ENCODE measurements around the gene PISD. TPM values are rescaled to one million over a fixed set of nuclear protein-coding genes. Genes with fewer than 3 reads are reported as not detected.
A peak's percentile ranks its signal among the peaks of the same experiment; 100 is the strongest.

The PISD gene
- total and polyA plus RNA-seq, 9 of the 15 experiments (the other 6 are each of a cell fraction or from before 2014, with no cell fraction given) = 24.5 to 65.9 (median 36.6) TPM

DNA sequence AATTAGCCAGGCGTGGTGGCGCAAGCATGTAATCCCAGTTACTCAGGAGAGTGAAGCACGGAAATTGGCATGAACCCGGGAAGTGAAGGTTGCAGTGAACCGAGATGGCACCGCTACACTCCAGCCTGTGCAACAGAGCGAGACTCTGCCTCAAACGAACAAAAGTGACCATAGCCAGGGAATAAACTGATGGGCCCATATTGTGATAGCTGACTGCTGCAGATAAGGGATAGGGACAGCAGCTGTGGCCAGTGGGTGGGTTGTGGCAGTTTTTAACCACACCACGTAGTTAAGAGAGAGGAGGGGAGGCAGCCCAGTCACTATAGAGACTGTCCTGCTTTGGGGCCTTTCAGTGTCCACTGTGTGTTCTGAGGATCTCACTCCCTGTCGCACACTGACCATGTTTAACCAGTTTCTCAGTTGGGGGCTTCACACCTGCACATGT is 58.9 kb downstream of the PISD start (continued):
- TF ChIP-seq, protein P1, sequence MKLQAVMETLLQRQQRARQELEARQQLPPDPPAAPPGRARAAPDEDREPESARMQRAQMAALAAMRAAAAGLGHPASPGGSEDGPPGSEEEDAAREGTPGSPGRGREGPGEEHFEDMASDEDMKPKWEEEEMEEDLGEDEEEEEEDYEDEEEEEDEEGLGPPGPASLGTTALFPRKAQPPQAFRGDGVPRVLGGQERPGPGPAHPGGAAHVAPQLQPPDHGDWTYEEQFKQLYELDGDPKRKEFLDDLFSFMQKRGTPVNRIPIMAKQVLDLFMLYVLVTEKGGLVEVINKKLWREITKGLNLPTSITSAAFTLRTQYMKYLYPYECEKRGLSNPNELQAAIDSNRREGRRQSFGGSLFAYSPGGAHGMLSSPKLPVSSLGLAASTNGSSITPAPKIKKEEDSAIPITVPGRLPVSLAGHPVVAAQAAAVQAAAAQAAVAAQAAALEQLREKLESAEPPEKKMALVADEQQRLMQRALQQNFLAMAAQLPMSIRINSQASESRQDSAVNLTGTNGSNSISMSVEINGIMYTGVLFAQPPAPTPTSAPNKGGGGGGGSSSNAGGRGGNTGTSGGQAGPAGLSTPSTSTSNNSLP (IDR thresholded peaks at IDR 0.05; ENCODE audit: borderline replicate concordance, low read depth, low read length) = 0 out of 2 replicates have a peak, but pooled peaks have one; percentile 58
- TF ChIP-seq MTA1 (IDR thresholded peaks at IDR 0.05; ENCODE audit: borderline replicate concordance) = no peak
- TF ChIP-seq THRAP3 (IDR thresholded peaks at IDR 0.05; ENCODE audit: borderline replicate concordance) = no peak
- TF ChIP-seq ZNF609 (CRISPR knock-in tag; IDR thresholded peaks at IDR 0.05; ENCODE audit: borderline replicate concordance) = no peak
- peak; percentile 78 for TF ChIP-seq PML (IDR thresholded peaks at IDR 0.05; ENCODE audit: low read length)
- TF ChIP-seq HSF4 (CRISPR knock-in tag; IDR thresholded peaks at IDR 0.05; ENCODE audit: borderline replicate concordance) = peak; percentile 34; the same call in 1 of the 2 replicates
- TF ChIP-seq MCM5 (IDR thresholded peaks at IDR 0.05; ENCODE audit: low read depth) = no peak
- no peak for TF ChIP-seq CREB1 (IDR thresholded peaks at IDR 0.05)
- no peak for TF ChIP-seq CREB1 (CRISPR knock-in tag; IDR thresholded peaks at IDR 0.05)
- TF ChIP-seq NKRF (IDR thresholded peaks at IDR 0.05; ENCODE audit: borderline replicate concordance) = no peak
- no peak for TF ChIP-seq SIN3A (IDR thresholded peaks at IDR 0.05; ENCODE audit: borderline replicate concordance in 2 of 2, control insufficient read depth in 1 of 2, low read depth in 2 of 2, low read length in 2 of 2)
- no peak for TF ChIP-seq SREBF1 (IDR thresholded peaks at IDR 0.05; ENCODE audit: borderline replicate concordance, low read depth, low read length)
- no peak for TF ChIP-seq ZNF197 (CRISPR knock-in tag; IDR thresholded peaks at IDR 0.05; ENCODE audit: low read depth)
- peak; percentile 78 for TF ChIP-seq CREM (IDR thresholded peaks at IDR 0.05; ENCODE audit: low read depth)
- TF ChIP-seq POU5F1 (IDR thresholded peaks at IDR 0.05; ENCODE audit: borderline replicate concordance, low read depth, low read length, partially characterized antibody) = no peak
- no peak for TF ChIP-seq CCNT2 (IDR thresholded peaks at IDR 0.05; ENCODE audit: borderline replicate concordance, extremely low read depth, insufficient read length, low read depth, low read length)
- TF ChIP-seq CBFB (CRISPR knock-in tag; IDR thresholded peaks at IDR 0.05) = peak; percentile 58; the same call in 1 of the 2 replicates
- no peak for TF ChIP-seq SETDB1 (IDR thresholded peaks at IDR 0.05; ENCODE audit: low read length)
- TF ChIP-seq, protein P2, sequence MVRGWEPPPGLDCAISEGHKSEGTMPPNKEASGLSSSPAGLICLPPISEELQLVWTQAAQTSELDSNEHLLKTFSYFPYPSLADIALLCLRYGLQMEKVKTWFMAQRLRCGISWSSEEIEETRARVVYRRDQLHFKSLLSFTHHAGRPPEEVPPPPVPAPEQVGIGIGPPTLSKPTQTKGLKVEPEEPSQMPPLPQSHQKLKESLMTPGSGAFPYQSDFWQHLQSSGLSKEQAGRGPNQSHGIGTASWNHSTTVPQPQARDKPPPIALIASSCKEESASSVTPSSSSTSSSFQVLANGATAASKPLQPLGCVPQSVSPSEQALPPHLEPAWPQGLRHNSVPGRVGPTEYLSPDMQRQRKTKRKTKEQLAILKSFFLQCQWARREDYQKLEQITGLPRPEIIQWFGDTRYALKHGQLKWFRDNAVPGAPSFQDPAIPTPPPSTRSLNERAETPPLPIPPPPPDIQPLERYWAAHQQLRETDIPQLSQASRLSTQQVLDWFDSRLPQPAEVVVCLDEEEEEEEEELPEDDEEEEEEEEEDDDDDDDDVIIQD (CRISPR knock-in tag; IDR thresholded peaks at IDR 0.05) = no peak
